Inflammatory macrophage (primary cell): ENCODE results near the gene KRTAP4-16.
"Not testable (repeated sequence)": the region's sequence is repeated elsewhere in the genome, so short reads cannot be mapped to it uniquely, and the experiment has no call there.

Experiments
- DNase-seq, 2 donors: peaks; one replicate each; pipeline ENCODE4 v3.0.0-alpha.2; 2020 to 2022
- total RNA-seq, 18 experiments: gene quantifications; one replicate each; lab custom pipeline; 2026; ENCODE audit warnings: mixed read lengths in 6 of 18, inconsistent platforms in 2 of 18; lab: John Stamatoyannopoulos, UW

KRTAP4-16 gene
- total RNA-seq, result 0 reads per million in 18 experiments

DNA sequence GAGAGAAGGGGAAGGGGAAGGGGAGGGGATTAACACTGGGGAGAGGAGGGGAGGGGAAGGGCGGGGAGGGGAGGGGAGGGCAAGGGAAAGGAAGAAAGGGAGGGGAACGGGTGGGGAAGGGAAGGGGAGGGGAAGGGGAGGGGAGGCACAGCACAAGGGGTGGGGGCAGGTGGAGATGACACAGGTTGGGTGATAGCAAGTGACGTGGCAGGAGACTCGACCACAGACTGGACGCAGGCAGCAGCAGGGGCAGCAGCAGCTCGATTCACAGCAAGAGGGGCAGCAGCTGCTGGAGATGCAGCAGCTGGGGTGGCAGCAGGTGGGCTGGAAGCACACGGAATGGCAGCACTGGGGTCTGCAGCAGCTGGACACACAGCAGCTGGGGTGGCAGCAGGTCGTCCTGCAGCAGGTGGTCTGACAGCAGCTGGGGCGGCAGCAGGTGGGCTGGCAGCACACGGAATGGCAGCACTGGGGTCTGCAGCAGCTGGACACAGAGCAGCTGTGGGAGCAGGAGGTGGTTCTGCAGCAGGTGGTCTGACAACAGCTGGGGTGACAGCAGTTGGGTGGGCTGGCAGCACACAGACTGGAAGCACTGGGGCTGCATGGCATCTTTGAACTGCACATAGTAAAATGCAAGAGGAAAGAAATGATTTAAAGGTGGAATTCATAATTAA lies at the start of gene KRTAP4-16:
KRTAP4-16 (minus strand) TSS at position 624 of the 674 bp plus-strand sequence; CDS start at position 624, 0 bp downstream.
- no peak for DNase-seq

DNA sequence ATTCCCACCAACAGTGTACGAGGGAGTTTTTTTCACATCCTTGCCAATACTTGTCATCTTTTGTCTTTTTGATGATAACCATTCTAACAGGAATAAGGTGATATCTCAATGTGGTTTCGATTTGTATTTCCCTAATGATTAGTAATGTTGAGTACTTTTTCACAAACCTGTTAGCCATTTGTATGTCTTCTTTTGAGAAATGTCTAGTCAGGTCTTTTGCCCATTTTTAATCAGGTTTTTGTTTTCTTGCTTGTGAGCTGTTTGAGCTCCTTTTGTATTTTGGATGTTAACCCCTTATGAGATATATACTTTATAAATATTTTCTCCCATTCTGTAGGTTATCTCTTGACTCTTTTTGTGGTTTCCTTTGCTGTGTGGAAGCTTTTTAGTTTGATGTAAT lies 49.5 kb upstream of the KRTAP4-16 start:
- no peak for DNase-seq

DNA sequence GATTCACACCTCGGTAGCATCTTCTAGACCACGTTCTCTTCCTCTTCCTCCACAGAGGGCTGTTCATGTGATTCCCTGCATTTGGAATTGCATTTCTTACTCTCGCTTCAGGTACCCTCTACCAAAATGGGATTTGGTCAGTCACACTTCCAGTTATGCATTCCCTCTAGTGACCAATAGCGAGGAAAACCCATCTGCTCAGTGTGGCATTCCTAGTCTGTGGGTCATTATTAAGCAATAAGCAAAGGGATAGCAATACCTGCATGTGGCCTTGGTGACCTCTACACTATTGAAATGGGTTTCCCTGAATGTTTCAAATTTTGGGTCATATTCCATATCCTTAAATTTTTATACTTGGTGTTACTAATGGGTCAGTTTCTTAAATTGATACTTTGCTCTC lies 48.0 kb upstream of the KRTAP4-16 start:
- no peak for DNase-seq

DNA sequence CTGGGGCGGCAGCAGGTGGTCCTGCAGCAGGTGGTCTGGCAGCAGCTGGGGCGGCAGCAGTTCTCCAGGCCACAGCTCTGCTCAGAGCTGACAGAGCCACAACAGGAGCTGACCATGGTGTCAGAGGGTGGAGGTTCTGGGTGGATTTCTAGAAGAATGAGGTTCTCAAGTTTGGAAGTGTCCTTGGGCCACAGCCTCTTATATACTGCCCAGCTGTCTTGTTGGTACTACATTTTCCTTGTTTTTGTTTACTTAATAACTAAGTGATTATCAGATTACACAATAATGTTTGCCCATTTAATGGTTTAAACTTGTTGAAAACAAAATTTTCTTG lies 47.6 kb upstream of the KRTAP4-16 start, which contains the start of gene KRTAP4-5:
KRTAP4-5 (minus strand) TSS at position 174 of the 334 bp plus-strand sequence; CDS start at position 116, 58 bp downstream.
- no peak for DNase-seq

DNA sequence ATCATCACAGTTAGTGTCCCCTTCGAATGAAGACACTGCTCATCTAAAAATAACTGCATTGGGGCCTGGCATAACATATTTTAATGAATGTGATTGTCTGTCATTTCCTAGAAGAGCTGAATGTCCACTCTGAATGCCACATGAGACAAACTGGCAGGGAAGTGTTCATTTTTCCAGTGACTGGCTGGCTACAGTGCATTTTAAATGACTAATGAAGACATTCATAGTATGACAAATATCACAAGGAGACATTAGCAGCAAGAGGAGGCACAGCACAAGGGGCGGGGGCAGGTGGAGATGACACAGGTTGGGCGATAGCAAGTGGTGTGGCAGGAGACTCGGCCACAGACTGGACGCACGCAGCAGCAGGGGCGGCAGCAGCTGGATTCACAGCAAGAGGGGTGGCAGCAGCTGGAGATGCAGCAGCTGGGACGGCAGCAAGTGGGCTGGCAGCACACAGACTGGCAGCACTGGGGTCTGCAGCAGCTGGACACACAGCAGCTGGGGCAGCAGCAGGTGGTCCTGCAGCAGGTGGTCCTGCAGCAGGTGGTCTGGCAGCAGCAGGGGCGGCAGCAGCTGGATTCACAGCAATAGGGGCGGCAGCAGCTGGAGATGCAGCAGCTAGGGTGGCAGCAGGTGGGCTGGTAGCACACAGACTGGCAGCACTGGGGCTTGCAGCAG lies 47.1 kb upstream of the KRTAP4-16 start:
- DNase-seq, result not testable (repeated sequence)

DNA sequence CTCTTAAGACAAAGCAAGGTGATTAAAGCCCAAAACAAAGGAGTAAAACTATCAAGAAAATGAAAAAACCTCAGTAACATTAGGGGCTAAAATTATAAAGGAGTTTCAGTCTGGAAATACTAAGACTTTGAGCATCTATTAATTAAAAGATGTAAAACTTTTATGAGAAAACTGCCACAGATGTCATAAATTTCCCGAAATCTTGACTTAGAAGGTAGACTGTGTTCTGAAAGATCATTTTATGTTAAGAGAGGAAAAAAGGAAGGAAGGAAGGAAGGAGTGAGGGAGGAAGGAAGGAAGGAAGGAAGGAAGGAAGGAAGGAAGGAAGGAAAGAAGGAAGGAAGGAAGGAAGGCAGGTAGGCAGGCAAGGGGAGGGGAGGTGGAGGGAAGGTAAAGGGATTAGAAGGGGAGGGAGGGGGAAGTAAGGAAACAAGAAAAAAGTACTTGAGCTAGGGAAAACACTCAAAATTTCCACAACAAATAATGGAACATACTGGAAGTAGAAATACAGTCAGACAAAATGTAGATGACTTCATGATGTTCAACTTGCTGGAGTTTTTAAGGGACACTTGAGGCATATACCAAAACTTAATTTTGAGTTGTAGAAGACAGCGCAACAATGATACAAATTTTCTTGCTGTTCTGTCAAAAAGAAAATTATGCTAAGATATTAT lies 45.7 kb upstream of the KRTAP4-16 start:
- DNase-seq, result no peak

DNA sequence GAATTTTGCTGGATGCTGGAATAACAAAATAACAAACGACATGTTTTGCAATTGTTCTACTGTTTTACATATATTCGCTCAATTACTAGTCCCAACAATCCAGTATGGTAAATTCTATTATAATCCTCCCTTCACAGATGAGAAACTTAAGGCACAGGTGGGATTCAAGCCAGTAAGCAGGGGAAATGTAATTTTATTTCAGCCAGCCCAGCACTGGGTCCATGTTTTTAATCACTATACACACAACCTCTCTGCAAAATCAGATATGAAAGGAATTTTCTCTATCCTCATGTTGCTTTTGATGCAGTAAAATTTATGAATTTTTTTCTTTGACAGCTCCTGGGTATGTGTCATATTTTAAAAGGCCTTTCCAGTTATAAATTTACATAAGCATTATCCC lies 43.3 kb upstream of the KRTAP4-16 start:
- DNase-seq, result no peak

DNA sequence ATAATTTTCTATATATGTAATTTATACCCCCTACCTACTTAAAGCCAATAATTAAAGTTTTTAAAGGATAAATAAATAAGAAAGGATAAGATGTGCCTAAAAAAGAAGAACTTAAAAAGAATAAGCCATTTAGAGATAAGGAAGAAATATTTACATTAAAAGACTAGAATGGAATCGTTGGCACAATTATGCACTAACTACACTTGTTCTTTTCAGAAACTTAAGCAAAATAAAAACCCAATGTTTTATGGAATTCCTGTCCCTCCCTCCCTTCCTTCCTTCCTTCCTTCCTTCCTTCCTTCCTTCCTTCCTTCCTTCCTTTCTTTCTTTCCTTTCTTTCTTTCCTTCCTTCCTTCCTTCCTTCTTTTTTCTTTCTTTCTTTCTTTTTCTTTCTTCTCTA lies 42.8 kb upstream of the KRTAP4-16 start:
- DNase-seq, result no peak

DNA sequence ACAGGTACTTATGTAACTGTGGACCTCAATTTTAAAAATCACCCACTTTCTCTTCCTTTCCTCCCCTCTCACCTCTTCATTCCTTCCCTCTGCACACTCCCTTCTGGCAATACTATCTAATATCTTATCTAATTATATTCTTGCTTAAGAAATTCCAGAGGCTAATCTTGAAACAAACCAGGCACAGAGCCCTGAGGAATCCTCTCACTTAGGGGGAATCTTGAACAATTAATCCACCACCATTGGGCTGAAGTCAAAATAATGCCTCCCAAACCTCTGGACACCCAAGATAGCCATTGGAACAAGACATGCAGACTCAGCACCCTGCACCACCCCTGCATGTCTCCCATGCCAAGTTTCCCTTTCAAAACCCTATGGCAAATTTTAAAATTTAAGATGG lies 39.4 kb upstream of the KRTAP4-16 start:
- no peak for DNase-seq

DNA sequence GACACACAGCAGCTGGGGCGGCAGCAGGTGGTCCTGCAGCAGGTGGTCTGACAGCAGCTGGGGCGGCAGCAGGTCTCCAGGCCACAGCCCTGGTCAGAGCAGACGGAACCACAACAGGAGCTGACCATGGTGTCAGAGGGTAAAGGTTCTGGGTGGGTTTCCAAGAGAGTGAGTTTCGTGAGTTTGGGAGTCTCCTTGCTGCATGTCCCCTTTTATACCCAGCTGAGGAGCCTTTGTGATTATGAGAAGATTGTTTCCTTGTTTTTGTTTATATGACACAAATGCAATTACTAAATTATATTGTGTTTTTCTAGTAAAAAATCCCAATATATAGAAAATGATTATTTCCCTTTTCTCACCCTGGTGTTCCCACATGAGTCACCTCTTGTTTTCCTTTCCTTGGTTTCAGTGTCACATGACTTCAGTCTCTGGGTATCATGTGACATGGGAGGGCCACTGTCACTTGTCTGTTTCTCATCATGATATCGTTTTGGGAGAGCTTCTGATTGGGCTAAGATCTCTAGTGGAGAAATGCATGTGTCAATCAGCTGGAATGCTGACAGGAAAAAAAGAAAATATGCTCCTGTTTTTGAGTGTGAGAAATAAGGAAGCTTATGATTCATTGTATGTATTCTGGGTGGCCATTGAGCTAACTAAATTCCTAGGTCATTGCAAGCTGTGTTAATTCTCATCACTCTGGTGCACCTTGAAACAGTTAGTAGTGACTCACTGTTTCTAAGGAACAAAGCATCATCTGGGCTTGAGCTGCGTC lies 38.5 kb upstream of the KRTAP4-16 start, which contains the start of gene KRTAP4-6:
KRTAP4-6 (minus strand) TSS at position 185 of the 772 bp plus-strand sequence; CDS start at position 128, 57 bp downstream.
- peak in 1 of 2 donors; percentile 6 for DNase-seq

DNA sequence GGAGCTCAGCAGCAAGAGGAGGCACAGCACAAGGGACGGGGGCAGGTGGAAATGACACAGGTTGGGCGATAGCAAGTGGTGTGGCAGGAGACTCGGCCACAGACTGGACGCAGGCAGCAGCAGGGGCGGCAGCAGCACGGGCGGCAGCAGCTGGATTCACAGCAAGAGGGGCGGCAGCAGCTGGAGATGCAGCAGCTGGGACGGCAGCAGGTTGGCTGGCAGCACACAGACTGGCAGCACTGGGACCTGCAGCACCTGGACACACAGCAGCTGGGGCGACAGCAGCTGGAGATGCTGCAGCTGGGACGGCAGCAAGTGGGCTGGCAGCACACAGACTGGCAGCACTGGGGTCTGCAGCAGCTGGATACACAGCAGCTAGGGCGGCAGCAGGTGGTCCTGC lies 37.9 kb upstream of the KRTAP4-16 start:
- not testable (repeated sequence) for DNase-seq

DNA sequence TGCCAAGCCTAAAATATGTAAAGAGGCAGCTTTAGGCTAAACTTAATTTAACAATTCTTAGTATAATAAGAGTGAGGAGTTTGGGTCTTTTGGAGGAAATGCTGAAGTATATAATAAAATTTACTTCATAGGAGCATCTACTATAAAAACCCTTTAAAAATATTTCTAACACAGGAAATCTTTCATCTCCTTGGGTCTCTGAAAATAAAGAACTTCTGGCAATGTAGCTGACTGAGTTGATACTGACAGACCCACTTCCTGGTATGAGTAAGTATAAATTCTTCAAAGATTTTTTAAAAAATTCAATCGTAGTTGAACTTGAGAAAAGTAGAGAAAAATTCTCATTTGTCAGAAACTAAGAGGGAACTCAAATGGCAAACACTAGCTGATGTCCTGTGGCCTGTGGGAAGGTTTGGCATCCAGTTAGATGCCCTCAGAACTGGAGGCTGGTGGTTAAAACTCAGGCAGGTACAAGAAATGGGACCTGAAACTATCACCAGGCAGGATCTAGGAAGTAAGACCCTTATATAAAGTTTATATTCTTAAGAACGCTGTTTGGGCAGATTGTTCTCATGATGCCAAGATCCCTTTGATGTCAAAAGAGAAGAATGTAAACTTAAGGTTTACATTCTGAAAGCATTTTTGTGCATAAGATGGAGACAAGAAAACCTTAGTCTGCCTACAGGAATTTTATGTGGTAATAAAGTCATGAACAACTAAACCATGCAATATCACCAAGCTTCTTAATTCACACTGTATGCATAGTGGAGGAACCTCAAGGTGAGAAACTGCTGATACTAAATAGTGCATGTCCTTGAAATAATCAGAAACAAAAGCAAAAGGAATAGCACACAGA lies 32.1 kb upstream of the KRTAP4-16 start:
- DNase-seq, result no peak

DNA sequence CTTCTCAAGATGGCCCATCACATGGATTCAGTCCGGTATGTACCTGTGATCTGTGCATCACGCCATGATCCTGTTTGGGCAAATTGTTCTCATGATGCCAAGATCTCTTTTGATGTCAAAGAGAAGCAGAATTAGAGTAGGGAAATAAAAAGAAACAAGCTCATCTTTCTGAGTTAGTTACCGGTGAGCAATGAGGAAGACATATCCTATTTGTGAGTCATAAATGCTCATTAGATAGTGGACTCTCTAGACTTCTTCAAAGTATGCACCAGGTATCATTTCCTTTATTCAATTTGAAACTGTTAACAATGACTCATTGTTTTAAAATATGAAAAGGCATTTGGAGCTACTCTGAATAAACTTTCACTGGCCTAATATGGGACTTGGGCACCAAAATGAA lies 30.0 kb upstream of the KRTAP4-16 start:
- DNase-seq, result no peak

DNA sequence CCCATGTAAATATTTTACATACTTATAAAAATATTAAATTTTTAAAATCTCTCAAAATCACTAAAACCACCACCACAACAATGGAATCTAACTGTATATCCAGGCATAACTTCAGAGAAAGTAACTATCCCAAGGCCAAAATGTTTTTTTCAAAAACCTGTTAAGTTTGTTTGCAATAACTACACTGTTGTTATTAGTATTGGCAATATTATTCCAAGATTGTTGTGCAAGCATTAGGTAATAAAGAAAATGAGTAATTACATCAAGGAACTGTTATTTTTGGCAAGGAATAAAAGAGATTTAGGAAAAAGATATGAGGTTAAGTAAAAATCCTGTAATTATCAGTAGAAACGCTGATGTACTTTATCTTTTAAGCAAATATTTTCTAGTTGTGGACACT lies 25.4 kb upstream of the KRTAP4-16 start:
- no peak for DNase-seq

DNA sequence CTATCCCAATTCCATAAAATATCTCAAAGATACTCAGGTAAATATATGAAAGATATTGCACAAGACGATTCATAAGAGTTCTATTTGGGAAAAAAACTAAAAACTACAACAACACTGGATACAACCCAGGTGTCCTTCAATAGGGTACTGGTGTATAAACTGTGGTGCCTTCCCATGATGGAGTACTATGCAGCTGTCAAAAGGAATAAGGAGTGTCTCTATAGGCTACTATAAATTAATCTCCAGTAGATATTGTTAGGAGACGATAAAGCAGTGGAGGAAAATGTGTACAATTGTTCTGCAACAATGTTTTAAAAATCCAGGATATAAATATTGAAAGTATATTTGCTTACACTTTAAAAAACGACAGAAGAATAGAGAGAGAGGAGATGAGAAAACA lies 24.4 kb upstream of the KRTAP4-16 start:
- no peak for DNase-seq

DNA sequence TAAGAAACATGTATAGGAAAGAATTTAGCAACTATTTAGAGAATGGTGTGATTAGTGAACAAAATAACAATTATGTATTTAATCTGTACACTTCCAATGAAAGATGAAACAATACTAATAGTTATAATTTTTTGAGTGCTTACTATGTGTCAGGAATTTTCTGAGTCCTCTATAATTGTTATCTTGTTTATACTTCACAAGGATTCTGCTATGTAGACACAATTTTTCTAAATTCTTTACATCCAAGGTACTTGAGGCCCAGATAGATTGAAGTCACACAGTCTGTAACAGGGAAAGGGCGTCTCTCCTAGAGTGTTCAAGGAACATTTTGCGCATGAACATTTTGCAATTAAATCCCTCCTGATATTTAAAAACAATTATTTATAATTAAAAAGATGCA lies 23.1 kb upstream of the KRTAP4-16 start:
- DNase-seq, result no peak

DNA sequence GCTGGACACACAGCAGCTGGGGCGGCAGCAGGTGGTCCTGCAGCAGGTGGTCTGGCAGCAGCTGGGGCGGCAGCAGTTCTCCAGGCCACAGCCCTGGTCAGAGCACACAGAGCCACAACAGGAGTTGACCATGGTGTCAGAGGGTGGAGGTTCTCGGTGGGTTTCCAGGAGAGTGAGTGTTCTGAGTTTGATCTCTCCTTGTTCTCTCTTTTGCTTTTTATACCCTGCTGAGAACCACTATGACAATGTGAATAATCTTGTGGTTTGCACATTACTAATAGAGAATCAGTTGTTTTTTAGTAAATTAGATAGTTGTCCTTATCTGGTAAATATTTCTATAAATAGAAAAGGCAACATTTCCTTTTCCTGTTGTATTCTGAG lies 22.0 kb upstream of the KRTAP4-16 start, which contains the start of gene KRTAP4-12:
KRTAP4-12 (minus strand) TSS at position 192 of the 381 bp plus-strand sequence; CDS start at position 132, 60 bp downstream.
- DNase-seq, result not testable (repeated sequence)

DNA sequence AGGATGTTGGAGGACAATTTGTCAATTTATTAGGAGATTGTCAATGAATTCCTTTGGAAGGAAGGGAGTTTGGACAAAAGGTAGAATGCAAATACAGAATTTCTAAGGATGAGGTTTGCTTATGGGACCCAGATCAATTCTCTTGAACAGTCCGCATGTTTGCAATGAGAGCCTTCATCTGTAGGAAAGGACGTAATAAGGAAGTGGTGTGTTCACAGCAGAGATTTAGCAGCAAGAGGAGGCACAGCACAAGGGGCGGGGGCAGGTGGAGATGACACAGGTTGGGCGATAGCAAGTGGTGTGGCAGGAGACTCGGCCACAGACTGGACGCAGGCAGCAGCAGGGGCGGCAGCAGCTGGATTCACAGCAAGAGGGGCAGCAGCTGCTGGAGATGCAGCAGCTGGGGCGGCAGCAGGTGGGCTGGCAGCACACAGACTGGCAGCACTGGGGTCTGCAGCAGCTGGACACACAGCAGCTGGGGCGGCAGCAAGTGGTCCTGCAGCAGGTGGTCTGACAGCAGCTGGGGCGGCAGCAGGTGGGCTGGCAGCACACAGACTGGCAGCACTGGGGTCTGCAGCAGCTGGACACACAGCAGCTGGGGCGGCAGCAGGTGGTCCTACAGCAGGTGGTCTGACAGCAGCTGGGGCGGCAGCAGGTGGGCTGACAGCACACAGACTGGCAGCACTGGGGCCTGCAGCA lies 21.4 kb upstream of the KRTAP4-16 start:
- DNase-seq, result not testable (repeated sequence)

DNA sequence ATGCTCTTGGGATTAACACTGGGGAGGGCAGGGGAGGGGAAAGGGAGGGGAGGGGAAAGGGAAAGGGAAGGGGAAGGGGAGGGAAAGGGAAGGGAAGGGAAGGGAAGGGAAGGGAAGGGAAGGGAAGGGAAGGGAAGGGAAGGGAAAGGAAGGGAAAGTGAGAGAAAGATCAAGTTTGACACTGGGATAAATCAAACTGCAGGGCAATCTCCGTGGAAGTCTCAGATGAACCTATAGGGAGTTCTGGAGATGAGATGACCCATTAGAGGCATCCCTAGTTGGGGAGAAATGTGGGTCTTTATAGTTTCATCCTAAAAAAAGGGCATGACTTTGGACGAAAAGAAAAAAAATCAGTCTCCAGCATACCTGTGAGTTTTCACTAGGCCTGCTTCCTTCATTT lies 19.7 kb upstream of the KRTAP4-16 start:
- no peak for DNase-seq

DNA sequence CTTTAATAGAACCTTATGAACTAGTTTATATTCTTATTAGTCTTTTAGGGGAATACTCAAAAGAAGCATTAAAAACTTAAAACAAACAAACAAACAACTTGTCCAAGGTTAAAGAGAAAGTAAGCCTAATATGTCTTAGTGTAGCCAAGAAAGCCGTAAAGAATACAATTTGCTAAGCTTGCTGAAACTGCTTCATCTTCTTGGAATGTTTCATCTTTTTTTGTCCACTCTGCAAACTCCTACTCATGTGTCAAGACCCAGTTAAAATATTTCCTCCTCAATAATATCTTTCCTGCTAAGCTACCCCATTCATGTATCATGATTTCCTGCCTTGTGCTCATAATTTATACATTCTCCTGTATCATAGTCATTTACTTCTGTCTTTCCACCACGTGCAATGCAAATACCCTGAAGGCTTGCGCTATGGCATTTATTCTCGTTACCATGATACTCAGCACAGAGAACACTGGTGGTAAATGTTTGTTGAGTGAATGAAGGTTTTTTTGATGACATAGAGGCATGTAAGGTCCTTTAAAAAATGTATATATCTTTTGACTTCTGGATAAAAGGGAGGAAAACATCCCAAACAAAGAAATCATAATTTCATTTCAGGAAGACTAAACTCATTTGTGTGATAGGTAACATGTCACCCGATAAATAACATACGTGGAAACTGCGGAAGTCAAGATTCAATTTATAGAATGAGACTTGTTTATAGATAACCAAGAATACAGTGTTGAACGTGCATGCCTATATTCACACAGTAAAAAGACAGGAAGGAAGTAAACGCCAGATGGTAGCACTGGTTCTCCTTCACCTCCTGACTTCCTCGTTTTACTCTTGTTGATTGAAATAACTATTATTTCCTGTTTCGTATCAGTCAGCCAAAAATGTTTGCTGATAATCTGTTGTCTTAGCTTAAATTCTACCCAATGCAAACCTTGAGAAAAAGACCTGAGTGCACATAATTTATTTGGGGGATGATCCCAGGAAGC lies 18.0 kb upstream of the KRTAP4-16 start:
- peak; percentile 2 to 23 for DNase-seq
